H9 (cell line): ENCODE measurements around the gene ZGRF1. TPM values are rescaled to one million over a fixed set of nuclear protein-coding genes. Genes with fewer than 3 reads are reported as not detected.

ENCODE experiments used
- DNase-seq: peaks from one replicate; pipeline ENCODE4 v3.0.0-alpha.2; 2017
- H2AFZ ChIP-seq: one replicate; pipeline ENCODE4 v1.6.1; 2013; ENCODE audit warnings: mild to moderate bottlenecking, low read length, control low read depth, moderate library complexity
- H2AK5ac ChIP-seq: 2 replicates; pipeline ENCODE4 v1.6.1; 2013; ENCODE audit warnings: low read length, control low read depth, mixed read lengths; ENCODE audit not compliant: insufficient read length
- H2BK120ac ChIP-seq: one replicate; pipeline ENCODE4 v1.6.1; 2013; ENCODE audit warnings: low read depth, mild to moderate bottlenecking, low read length, control low read depth, inconsistent platforms; ENCODE audit not compliant: poor library complexity, severe bottlenecking
- H2BK12ac ChIP-seq: 2 replicates; pipeline ENCODE4 v1.6.1; 2013; ENCODE audit warnings: low read length, control low read depth, mixed read lengths, low read depth; ENCODE audit not compliant: insufficient read length
- H2BK15ac ChIP-seq: 2 replicates; pipeline ENCODE4 v1.6.1; 2013; ENCODE audit warnings: low read depth, low read length, control low read depth
- H2BK20ac ChIP-seq: one replicate; pipeline ENCODE4 v1.6.1; 2013; ENCODE audit warnings: low read depth, mild to moderate bottlenecking, low read length, control low read depth, inconsistent platforms; ENCODE audit not compliant: poor library complexity, severe bottlenecking
- H2BK5ac ChIP-seq: 2 replicates; pipeline ENCODE4 v1.6.1; 2013; ENCODE audit warnings: low read length, control low read depth, mixed read lengths; ENCODE audit not compliant: insufficient read length
- H3K14ac ChIP-seq: 2 replicates; pipeline ENCODE4 v1.6.1; 2013; ENCODE audit warnings: low read length, control low read depth; ENCODE audit not compliant: insufficient read depth
- H3K18ac ChIP-seq: 2 replicates; pipeline ENCODE4 v1.6.1; 2013; ENCODE audit warnings: low read depth, mild to moderate bottlenecking, mixed read lengths, low read length, control low read depth; ENCODE audit not compliant: insufficient read length
- H3K23ac ChIP-seq: 2 replicates; pipeline ENCODE4 v1.6.1; 2013; ENCODE audit warnings: low read length, control low read depth, mixed read lengths, low read depth; ENCODE audit not compliant: insufficient read length
- H3K23me2 ChIP-seq: 2 replicates; pipeline ENCODE4 v1.6.1; 2013; ENCODE audit warnings: low read depth, mild to moderate bottlenecking, mixed read lengths, low read length, control low read depth; ENCODE audit not compliant: insufficient read length, poor library complexity, severe bottlenecking
- H3K27ac ChIP-seq: 2 replicates; pipeline ENCODE4 v1.5.1; 2013; ENCODE audit warnings: low read length, control low read depth, mixed read lengths, low read depth; ENCODE audit not compliant: insufficient read length
- H3K27me3 ChIP-seq: 2 replicates; pipeline ENCODE4 v1.6.1; 2013; ENCODE audit warnings: low read length, control low read depth, inconsistent platforms; ENCODE audit not compliant: insufficient read depth
- H3K4ac ChIP-seq: 2 replicates; pipeline ENCODE4 v1.6.1; 2013; ENCODE audit warnings: low read depth, mild to moderate bottlenecking, control low read depth, inconsistent platforms, low read length, moderate library complexity
- H3K4me1 ChIP-seq: 2 replicates; pipeline ENCODE4 v1.6.1; 2013; ENCODE audit warnings: low read length, control low read depth, inconsistent platforms; ENCODE audit not compliant: insufficient read depth
- H3K4me2 ChIP-seq: 2 replicates; pipeline ENCODE4 v1.6.1; 2013; ENCODE audit warnings: low read length, control low read depth, mixed read lengths; ENCODE audit not compliant: insufficient read length, insufficient read depth
- H3K56ac ChIP-seq: 2 replicates; pipeline ENCODE4 v1.6.1; 2013; ENCODE audit warnings: low read depth, mild to moderate bottlenecking, mixed read lengths, low read length, control low read depth; ENCODE audit not compliant: insufficient read length
- H3K79me1 ChIP-seq: 2 replicates; pipeline ENCODE4 v1.6.1; 2013; ENCODE audit warnings: low read depth, mild to moderate bottlenecking, moderate library complexity, low read length, control low read depth, inconsistent platforms; ENCODE audit not compliant: insufficient read depth, poor library complexity, severe bottlenecking
- H3K79me2 ChIP-seq: 2 replicates; pipeline ENCODE4 v1.6.1; 2013; ENCODE audit warnings: low read length, control low read depth, inconsistent platforms; ENCODE audit not compliant: insufficient read depth
- H3K9ac ChIP-seq: 2 replicates; pipeline ENCODE4 v1.6.1; 2013; ENCODE audit warnings: low read length, control low read depth, mixed read lengths; ENCODE audit not compliant: insufficient read length; ENCODE audit errors: extremely low read depth
- H3K9me3 ChIP-seq: one replicate; pipeline ENCODE4 v1.6.1; 2013; ENCODE audit warnings: low read depth, low read length, inconsistent platforms; ENCODE audit not compliant: control insufficient read depth
- H3T11ph ChIP-seq: one replicate; pipeline ENCODE4 v1.6.1; 2013; ENCODE audit warnings: mild to moderate bottlenecking, low read length, control low read depth, inconsistent platforms
- H4K20me1 ChIP-seq: one replicate; pipeline ENCODE4 v1.6.1; 2013; ENCODE audit not compliant: control insufficient read depth, insufficient read length, insufficient read depth
- H4K5ac ChIP-seq: 2 replicates; pipeline ENCODE4 v1.6.1; 2013; ENCODE audit warnings: low read depth, mild to moderate bottlenecking, mixed read lengths, low read length, control low read depth; ENCODE audit not compliant: insufficient read length
- H4K8ac ChIP-seq: replicated peaks from 2 replicates; pipeline ENCODE4 v1.6.1; 2013; ENCODE audit warnings: low read length, control low read depth, mixed read lengths, low read depth; ENCODE audit not compliant: insufficient read length
- H4K91ac ChIP-seq: 2 replicates; pipeline ENCODE4 v1.6.1; 2013; ENCODE audit warnings: low read depth, mild to moderate bottlenecking, moderate library complexity, mixed read lengths, low read length, control low read depth; ENCODE audit not compliant: insufficient read length
- H3K27ac Mint-ChIP-seq, 3 experiments: 2 replicates in 2 of 3; 3 replicates in 1 of 3; pipeline ENCODE4 v1.8.0; 2020 to 2021; ENCODE audit warnings: mixed read lengths in 3 of 3, mild to moderate bottlenecking in 1 of 3, moderate library complexity in 1 of 3
- H3K27me3 Mint-ChIP-seq: 2 replicates; pipeline ENCODE4 v1.8.0; 2021; ENCODE audit warnings: low read depth, mild to moderate bottlenecking, moderate library complexity, mixed read lengths
- H3K36me3 Mint-ChIP-seq, 3 experiments: 2 replicates in 2 of 3; 3 replicates in 1 of 3; pipeline ENCODE4 v1.8.0; 2020 to 2021; ENCODE audit warnings: low read depth in 3 of 3, mixed read lengths in 3 of 3; ENCODE audit not compliant: insufficient read depth in 1 of 3
- H3K4me1 Mint-ChIP-seq, 2 experiments: 2 replicates each; pipeline ENCODE4 v1.8.0; 2020; ENCODE audit warnings: mixed read lengths in 2 of 2
- H3K4me3 Mint-ChIP-seq, 2 experiments: 2 replicates in 1 of 2; 3 replicates in 1 of 2; pipeline ENCODE4 v1.8.0; 2020 to 2021; ENCODE audit warnings: mild to moderate bottlenecking in 2 of 2, mixed read lengths in 2 of 2, moderate library complexity in 1 of 2
- H3K9me3 Mint-ChIP-seq, 2 experiments: 2 replicates in 1 of 2; 3 replicates in 1 of 2; pipeline ENCODE4 v1.8.0; 2020; ENCODE audit warnings: mild to moderate bottlenecking in 2 of 2, mixed read lengths in 2 of 2, moderate library complexity in 1 of 2
- WGBS: extraction: QIAGEN DNeasy Blood & Tissue Kit; methylation state at CpG from one replicate; pipeline ENCODE4 v1.1.7; 2013; ENCODE audit warnings: missing lambda C conversion rate, low lambda C conversion rate, mixed read lengths; ENCODE audit not compliant: insufficient read length; ENCODE audit errors: extremely low coverage; 5-methylcytosine and 5-hydroxymethylcytosine counted together
- total RNA-seq: library from RNA; stranded (reverse); gene quantifications from 2 replicates; pipeline ENCODE4 v1.2.1, GENCODE V29; 2021
- TF ChIP-seq, protein P1 (sequence below): fragments of 200-600 bp; sonication (generic); conservative IDR thresholded peaks from 3 replicates; pipeline ENCODE4 v1.8.0; 2021; ENCODE audit warnings: antibody characterized with exemption, mild to moderate bottlenecking

ZGRF1 gene
- total RNA-seq, 1 experiment from 2014 or later = 38.3 TPM

DNA sequence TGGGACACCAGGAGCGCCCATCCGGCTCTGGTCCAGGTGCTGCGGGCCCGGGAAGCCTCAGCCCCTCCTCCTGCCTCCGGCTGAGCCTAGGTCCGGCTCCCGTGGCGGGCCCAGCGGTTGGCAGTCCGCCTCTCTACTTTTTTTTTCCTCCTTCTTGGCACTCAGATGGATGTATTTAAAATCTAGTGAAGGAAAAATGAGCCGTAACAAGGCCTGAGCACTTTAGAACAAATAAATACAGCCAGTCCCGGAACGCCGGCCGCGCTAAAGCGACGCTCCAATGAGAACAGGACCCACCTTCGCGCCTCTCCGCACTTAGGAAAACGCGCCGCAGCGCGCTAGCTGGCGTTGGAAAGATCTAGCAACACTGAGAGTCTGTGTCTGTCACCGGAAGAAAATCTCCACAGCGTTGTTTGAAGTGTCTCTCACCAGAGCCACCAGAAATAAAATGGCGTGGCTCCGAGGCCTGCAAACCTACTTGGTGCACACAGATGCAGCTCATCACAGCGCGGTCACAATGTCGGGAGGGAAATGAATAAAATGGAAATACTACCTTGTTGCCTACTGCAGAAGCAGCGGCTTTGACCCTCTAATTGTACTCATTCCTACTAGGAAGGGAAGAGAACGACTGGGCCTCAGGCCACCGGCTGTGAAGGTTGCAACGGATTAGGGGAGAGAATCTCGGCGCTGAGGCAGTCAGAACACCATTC lies 125.5 kb downstream of the ZGRF1 start:
- Histone ChIP-seq H2BK20ac (no peak overlapping the region), H2AFZ (no peak overlapping the region), H4K5ac (no peak overlapping the region), H3K9ac (no peak overlapping the region), H2AK5ac (no peak overlapping the region), H2BK15ac (no peak overlapping the region), H3K4ac (no peak overlapping the region), H4K20me1 (no peaks in the 10 kb centered on the region), H4K8ac (no peak overlapping the region), H3K27me3 (peaks cover 87% of the 10 kb centered on the region), H3K23me2 (peaks cover 30% of the 10 kb centered on the region), H3K27ac (no peak overlapping the region), H3K18ac (no peak overlapping the region), H2BK12ac (no peak overlapping the region), H2BK5ac (no peak overlapping the region), H3K4me1 (0 out of 2 replicates have a peak, but pooled peaks cover 5% of the 10 kb centered on the region), H3T11ph (no peak overlapping the region), H3K79me1 (no peaks in the 10 kb centered on the region), H3K23ac (no peak overlapping the region), H3K56ac (no peak overlapping the region), H4K91ac (no peak overlapping the region), H3K4me2 (peak overlapping the region; percentile 73), H3K14ac (no peak overlapping the region; the same call in 1 of the 2 replicates), H3K79me2 (no peaks in the 10 kb centered on the region), H2BK120ac (no peak overlapping the region), H3K9me3 (no peaks in the 10 kb centered on the region)
- peaks cover 0 to 4% (median 0%) of the 10 kb centered on the region in 3 experiments; a peak in 2 of 7 replicates for H3K36me3 Mint-ChIP-seq
- no peak overlapping the region for H3K27ac Mint-ChIP-seq
- no peak for DNase-seq
- peaks cover 100% of the 10 kb centered on the region for H3K27me3 Mint-ChIP-seq
- peaks cover 45 to 57% of the 10 kb centered on the region in 2 experiments for H3K4me1 Mint-ChIP-seq
- TF ChIP-seq, protein P1, sequence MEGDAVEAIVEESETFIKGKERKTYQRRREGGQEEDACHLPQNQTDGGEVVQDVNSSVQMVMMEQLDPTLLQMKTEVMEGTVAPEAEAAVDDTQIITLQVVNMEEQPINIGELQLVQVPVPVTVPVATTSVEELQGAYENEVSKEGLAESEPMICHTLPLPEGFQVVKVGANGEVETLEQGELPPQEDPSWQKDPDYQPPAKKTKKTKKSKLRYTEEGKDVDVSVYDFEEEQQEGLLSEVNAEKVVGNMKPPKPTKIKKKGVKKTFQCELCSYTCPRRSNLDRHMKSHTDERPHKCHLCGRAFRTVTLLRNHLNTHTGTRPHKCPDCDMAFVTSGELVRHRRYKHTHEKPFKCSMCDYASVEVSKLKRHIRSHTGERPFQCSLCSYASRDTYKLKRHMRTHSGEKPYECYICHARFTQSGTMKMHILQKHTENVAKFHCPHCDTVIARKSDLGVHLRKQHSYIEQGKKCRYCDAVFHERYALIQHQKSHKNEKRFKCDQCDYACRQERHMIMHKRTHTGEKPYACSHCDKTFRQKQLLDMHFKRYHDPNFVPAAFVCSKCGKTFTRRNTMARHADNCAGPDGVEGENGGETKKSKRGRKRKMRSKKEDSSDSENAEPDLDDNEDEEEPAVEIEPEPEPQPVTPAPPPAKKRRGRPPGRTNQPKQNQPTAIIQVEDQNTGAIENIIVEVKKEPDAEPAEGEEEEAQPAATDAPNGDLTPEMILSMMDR = no peak
- WGBS = no CpG with 5 or more reads among the region's 40 CpGs
- peak overlapping the region; percentile 42 to 76 for H3K4me3 Mint-ChIP-seq
- H3K9me3 Mint-ChIP-seq = peaks cover 4 to 17% of the 10 kb centered on the region in 2 experiments; a peak in 3 of 5 replicates
